GM19463 (cell line): ENCODE measurements around the gene C6orf120.

Experiments used
- ATAC-seq: cut with Tn5 transposase; IDR thresholded peaks from one replicate; pipeline ENCODE4 v1.9.1; 2021; ENCODE audit warnings: mild to moderate bottlenecking, moderate library complexity; ENCODE audit not compliant: unreplicated experiment

C6orf120 gene

DNA sequence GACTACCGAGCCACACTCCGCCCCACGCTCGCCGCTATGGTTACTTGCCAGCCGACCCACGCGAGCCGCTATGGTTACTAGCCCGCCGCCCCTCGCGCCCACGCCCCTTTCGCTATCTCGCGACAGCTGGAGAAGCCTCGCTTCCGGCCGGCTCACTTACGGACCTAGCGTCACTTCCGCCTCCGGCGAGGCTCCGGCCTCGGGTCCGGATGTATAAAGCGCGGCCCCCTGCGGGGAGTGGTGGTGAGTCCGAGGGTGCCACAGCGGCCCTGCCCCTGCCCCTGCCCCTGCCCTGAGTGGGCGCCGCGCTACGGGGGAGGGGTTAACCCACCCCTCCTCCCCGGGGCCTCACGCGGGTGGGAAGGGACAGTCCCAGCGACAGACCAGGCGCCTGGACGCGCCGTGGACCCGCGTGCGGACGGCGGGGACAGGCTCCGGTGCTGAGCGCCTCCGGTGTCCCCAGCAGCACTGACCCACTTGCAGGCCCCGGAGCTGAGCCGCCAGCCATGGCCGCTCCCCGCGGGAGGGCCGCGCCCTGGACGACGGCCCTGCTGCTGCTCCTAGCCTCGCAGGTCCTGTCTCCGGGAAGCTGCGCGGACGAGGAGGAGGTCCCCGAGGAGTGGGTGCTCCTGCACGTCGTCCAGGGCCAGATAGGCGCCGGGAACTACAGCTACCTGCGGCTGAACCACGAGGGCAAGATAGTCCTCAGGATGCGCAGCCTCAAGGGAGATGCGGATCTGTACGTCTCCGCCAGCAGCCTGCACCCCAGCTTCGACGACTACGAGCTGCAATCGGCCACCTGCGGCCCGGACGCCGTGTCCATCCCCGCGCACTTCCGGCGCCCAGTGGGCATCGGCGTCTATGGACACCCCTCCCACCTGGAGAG is at the start of gene C6orf120, which contains the start of gene WDR27:
C6orf120 (plus strand) TSS at position 173 of the 886 bp plus-strand sequence; CDS start at position 507, 334 bp downstream.
WDR27 (minus strand) TSS at position 76 of the 886 bp plus-strand sequence. CDS start 13,024 bp downstream, outside the sequence.
- peak; percentile 91 for ATAC-seq

DNA sequence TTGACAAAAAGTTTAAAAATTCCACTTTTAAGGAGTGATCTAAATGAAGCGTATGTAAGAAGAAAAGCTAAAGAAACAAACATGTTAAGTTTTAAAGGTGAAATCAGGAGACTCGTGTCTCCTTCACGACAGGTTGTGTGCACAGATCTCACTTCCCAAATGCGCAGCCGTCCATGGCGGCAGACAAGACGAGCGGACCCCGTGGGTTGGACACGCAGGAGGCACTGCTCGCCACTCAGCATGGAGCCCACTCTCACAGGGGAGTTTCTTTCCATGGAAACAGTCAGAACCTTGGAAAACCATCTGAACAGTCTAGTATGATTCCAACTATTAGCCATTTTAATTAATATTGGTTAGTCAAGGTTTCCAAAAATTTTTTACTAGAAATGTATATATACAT is 49.0 kb upstream of the C6orf120 start:
- ATAC-seq, result no peak

DNA sequence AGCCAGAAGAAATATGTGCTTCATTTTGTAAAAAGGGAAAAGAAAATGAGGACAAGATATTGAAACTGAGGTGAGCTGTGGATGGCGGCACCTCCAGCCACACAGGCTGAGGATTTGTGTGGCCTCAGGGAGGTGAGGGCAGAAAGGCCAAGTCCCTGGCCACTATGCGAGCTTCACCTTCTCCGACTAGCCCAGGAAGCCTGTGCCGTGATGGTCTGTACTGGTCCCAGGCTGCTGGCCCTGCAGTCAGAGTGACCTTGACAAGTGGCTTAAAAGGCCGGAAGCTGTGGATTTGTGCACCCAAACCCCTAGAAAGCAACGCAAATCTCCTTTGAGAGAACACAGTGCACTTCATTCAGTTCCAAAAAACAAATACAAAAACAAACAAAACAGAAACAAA is 48.2 kb upstream of the C6orf120 start:
- ATAC-seq, result no peak

DNA sequence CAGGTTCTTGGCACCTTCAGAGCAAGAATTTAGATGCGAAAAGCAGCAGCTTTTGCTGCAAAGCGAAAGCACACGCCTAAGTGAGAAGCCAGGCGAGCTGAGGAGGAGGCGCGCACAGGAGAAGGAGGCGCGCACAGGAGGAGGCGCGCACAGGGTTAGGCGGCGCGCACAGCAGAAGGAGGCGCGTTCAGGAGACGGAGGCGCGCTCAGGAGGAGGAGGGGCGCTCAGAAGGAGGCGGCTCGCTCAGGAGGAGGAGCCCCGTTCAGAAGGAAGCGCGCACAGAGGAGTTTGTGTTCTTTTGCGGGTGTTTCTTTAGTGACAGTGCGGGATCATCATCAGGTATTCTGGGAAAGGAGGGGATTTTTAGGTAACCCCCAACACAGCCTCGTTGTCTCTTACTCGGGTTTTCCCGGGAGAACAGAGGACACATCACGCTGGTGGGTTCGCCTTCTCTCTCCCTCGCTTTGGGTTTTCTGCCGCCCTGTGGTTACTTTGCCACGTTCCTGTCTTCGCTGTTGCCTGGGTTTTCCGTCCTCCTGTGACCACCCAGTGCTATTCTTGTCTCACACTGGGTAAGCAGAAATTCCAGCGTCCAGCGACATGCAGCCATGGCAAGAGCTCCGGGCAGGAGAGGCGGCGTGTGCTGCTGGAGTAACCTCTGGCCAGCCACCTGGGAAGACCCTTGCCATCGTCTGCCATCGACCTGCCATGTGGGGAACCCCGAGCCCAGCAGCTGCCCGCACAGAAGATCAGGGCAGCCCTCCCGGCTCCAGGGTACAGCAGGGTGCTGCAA is 47.1 kb upstream of the C6orf120 start:
- ATAC-seq, result peak; percentile 94

DNA sequence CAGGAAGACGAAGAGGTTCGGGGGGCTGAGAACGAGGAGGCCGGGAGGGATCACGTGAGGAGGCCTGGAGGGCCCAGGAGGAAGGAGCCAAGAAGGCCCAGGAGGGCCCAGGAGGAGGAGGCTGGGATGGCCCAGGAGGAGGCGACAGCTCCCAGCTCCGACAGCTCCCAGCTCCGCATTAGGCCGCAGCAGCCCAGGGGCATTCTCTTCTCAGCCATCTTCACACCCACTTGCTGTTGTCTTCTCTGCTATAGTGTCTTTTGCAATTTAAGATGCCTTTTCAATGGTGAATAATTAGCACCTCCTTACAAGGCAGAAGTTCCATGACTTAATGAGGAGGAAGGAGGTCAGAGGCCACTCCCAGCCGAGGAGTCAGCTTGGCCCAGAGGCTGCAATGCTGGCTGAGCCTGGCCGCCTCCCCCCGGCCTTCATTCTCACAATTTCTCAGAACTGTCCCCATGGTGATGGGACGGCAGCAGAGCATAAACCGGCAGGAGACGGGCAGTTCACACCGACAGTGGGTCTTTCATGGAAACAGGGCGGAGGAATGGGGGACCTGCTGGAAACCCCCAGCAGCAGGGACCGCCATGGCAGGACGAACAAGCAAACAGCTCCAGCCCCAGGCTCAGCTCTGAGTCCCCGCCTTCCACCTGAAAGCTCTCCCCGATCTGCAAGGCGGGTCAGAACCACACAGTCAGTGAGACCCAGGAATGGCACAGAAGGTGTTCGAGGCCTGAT is 45.2 kb upstream of the C6orf120 start:
- ATAC-seq, result no peak

DNA sequence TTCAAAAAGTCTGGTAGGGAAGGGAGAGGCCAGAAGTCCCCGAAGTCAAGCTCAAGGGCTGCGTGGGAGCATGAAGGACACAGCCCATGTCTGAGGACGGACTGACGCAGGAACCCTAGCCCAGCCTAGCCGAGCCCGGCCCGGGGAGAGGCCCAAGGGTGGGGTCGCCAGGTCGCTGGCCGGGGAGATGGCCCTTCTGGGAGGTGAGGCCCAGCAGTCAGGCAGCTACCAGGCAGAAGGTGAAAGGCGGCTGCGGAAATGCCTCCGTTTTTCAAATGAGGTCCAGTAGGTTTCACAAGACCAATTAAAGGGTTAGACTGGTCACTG is 44.7 kb upstream of the C6orf120 start:
- ATAC-seq, result no peak

DNA sequence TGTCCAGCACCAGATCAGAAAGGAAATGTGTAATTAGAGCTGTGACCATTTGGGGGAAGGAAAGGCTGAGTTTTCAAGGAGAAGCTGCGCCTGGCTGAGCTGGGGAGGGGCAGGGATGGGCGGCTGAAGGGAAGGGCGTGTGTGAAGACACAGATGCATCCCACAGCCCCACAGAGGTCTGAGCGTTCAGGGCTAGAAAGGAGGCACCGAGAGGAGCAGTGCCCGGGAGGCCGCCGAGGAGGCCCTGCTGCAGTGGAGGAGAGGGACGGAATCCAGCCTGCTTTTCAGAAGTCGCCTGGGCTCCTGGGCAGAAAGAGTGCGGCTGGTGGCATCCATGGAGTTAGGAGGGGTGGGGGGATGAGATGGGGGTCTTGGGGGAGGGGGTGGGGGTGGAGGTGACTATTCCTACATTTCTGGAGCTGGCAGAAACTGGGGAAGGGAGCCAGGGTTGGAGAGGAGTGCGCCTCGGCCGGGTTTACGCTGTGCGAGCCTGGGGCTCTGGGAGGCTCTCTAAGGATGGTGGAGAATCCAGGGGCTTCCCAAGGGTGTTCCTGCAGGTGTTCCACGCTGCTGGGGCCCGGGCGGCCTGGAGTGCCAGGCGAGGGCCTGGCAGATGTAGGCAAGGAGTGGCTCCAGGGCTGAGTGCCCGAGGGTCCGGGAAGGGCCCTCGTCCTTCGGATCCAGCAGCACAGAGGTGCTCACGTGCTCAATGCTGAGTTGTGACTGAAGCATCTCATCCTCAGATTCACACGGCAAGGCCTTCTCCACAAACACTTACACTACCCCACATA is 41.9 kb upstream of the C6orf120 start:
- no peak for ATAC-seq

GRCh38 chr6:169660751-169661390 is 41.1 kb upstream of the C6orf120 start:
- ATAC-seq, result no peak

DNA sequence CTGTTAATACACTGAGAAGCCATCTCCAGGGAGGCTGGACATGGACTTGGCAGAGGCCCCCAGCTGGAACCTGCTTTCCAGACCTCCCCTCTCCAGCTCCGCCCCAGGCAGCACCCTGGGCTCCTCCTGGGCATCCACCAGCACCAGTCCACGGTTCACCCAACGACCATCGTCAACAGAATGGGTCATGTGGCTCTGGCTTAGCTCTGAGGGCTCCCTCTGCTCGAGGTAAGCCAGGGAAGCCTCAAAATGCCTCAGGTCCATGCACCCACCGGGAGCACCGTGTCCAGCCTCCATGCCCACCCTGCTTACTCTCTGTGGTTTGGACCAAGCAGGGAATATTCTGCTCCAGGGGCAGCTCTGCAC is 40.6 kb upstream of the C6orf120 start:
- no peak for ATAC-seq

GRCh38 chr6:169663468-169663867 is 38.5 kb upstream of the C6orf120 start:
- no peak for ATAC-seq

DNA sequence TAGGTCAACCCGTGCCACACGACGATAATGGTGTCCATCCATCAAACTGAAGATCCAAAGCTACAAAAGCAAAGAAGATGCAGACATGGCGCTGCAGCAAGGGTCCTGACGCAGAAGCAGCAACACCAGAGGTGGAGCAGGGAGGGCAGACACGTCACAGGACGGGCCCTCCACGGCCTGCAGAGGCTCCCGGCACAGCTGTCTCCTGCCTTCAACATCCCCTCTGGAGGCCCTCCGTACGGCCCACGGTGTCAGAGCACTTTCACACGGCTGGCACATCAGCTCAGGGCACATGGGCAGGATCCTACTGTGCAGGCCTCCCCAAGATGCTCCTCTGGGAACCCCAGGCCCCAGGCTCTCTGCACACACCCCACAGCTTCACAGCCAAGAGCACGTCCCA is 37.7 kb upstream of the C6orf120 start:
- ATAC-seq, result no peak

DNA sequence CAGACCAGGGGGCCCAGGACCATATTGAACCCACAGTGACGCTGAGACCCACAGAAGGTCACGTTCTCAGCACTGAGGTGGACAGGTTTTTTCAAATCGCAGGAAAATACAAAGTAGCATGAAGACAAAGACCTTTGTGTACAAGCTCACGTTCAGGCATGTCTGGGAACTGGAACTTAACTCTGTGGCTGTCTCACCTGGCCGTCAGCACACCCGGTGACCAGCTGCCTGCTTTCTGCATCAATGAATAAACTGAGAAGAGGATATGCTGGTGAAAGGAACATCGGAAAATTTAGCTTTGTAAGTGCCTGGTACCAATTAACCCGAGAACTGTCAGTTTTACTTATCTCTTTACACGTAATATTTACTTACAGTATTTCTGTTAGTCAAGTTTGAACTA is 36.6 kb upstream of the C6orf120 start:
- ATAC-seq, result no peak

DNA sequence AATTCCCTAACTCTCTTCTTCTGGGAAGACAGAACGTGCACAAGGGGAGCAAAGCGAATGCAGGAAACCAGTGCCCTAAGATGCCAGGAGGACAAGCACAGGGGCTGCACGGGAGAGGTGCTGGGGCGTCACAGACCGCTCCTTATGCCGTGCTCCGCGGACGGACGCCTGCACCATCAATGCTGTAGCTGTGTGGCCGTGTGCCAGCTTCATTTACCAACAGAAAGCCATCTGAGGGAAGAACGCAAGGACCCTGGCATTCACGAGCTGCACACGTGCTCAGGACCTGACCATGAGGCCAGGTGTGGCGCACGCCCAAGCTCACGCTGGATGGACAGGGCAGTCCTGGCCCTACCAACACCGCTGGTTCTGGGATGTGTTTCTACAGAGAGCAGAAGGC is 35.5 kb upstream of the C6orf120 start:
- no peak for ATAC-seq

GRCh38 chr6:169667716-169668115 is 34.2 kb upstream of the C6orf120 start:
- no peak for ATAC-seq

GRCh38 chr6:169668203-169668847 is 33.6 kb upstream of the C6orf120 start:
- ATAC-seq, result no peak

DNA sequence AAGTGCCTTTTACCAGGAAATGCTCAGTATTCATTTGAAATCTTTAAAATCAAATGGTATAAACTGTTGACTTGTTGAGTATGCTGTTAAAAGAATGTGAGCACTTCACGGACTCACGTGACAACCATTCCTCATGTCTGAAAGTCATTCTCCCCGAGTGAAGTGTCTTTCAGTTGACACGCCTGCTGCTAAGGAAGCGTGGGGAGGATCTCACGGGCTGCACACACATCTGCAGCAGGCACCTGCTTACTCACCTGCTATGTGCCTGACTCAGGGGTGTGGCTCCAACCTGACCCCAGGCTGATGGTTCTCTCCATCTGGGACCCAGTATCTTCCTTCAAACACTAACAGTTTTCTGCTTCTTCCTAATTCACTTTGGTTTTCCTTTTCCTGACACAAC is 32.8 kb upstream of the C6orf120 start:
- ATAC-seq, result no peak

DNA sequence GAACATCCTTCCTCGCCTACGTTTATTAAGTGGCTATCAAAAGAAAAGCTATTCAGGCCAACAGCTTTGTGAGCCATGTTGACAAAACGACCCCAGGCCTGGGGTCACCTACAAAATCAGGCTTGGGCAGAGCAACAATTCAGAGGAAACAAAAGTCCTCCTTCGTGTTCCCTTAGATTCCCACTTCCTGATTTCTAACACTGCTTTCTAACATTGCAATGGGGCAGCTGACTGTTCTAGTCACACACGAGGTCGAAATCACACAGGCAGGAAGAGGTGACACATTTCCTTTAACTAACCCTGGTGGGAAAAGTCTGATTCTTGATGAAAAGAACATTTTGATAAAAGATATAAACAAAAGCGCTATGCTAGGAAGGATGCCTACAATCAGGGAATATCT is 32.0 kb upstream of the C6orf120 start:
- ATAC-seq, result no peak

DNA sequence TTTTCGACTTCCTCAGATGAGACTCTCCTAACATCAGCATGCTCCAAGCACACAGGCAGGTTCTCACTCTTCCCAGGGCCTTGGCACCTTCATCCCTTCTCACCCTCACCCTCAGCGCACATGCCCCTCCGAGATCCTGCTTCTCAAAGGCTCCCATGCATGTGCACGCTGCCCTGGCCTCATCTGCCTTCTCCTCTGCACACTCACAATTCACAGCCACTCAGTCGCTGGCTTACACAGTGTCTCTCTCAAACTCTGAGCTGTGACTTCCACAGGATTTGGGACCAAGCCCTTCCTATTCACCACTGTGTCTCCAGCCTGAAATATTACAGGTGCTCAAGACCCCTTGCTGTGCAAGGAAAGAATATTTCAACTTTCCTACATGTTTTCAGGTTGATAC is 30.4 kb upstream of the C6orf120 start:
- ATAC-seq, result no peak

GRCh38 chr6:169675011-169675410 is 26.9 kb upstream of the C6orf120 start:
- ATAC-seq, result no peak

- no peak for ATAC-seq
Measured at GRCh38 chr6:169677096-169677495, 24.8 kb upstream of the C6orf120 start.
